Activated CD8-positive, alpha-beta memory T cell treated with anti-CD3 and anti-CD28 coated beads for 24 hours (primary cell): ENCODE data around the gene SUPT6H.
A peak's percentile ranks its signal among the peaks of the same experiment; 100 is the strongest.

Experiments used
- DNase-seq: peaks from one replicate; pipeline ENCODE4 v3.0.0-alpha.2; 2020

SUPT6H gene

DNA sequence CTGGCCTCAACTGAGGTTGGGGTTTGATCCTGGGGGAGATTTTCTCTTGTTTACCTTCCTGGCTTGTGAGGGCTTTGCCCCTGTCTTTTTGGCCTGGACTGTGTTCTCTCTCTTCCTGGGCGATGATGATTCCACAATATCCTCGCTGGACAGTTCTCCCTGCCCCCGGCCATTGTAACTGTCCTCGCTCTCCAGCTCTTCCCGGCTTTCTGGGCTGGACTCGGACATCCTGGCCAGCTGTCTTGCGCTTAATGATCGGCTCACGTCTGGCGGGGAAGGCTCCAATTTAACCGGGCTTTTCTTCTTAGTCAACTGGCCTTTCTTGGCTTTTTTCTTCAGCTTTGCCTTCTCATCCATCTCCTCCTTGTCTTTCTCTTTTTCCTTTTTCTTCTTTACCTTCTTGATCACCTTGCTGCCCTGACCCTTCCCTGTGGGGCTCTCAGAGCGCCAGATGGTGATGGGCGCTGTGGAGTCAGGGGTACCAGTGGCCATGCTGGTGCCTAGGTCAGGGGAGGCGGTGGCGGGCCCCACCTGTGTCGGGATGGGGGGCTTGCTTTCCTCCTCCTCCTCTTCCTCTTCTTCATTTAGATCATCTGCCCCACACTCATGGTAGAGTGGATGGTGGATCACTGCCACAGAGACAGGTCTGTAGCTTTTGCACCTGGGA, 41.7 kb downstream of the SUPT6H start:
- no peak for DNase-seq

DNA sequence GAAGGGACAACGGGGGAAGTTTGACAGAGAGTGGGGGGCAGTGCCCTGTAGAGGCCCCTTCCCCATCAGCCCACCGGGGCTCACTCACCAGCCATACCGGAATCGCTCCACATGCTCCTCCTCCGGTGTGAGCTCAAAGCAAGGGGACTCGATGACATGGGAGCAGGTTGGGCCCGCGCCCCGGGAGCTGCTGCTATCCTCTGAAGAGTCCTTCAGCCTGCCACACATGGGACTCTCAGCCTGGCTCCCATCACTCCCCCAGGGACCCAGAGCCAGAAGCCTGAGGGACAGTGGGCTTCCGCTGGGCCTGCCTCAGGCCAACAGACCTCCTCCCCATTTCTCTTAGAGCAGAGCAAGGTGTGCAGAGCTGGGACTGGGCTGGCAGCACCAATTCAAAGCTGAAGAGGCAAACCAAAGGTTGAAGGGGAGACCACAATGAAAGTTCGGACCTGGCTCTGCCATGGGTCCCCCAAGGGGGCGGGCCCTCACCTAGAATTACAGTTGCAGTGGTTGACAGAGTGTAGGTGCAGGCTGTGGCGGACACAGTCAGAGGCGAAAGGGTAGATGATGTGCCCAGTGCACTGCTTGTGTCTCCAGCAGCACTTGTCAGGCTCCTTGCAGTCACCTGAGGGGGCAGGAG, 42.3 kb downstream of the SUPT6H start:
- DNase-seq = no peak

DNA sequence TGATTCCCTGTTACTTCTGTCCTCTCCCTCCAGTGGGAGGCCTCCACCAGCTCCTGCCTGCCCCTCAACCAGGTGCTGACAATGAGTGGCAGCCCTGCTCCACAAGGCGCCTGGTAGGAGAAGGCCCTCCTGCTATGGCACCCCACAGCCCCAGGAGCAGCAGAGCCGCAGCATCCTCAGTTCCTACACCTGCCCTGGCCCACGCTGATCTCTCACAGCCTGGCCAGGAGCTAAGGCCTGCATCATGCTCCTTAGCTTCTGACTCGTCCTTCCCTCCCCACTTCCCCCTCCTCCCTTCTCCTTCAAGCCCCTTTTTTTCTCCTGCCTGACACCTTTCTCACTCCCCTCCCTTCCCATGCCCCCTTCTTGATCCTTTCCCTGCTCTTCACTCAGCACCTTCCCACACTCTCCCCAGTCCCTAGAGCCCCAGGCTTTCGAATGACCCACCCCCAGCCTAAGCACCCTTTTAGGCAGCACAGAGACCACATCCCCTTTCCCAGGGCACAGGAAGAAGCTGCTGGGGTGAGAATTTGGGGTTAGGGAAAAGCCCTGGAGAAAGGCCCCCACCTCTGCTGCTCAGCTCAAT, 43.2 kb downstream of the SUPT6H start:
- DNase-seq = no peak

DNA sequence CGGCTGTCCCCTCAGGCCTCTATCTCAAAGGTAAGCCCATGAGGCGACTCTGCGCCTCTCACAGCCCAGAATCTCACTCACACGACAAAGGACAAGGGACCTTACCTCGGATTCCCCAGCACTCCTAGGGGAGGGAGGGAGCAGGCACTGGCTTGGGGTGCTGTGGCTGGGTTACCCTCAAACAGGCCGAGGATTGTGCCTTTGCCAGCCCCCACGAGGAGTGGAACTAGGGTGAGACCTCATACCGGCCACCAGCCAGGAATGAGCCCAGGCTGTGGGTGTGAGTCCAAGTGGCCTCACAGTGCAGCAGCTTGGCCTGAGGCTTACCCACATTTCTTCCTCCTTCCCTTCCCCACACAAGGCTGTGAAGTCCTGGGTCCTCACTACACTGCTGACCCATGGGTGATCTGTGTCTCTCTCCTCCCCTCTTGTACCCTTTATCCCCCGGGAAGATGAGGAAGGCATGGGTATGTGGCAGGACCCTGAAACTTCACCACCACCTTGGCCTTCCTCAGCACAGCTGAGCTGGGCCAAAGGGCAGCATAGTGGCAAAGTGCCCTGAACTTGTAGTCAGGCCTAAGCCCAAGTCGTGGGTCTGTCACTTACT, 43.8 kb downstream of the SUPT6H start:
- DNase-seq = no peak

DNA sequence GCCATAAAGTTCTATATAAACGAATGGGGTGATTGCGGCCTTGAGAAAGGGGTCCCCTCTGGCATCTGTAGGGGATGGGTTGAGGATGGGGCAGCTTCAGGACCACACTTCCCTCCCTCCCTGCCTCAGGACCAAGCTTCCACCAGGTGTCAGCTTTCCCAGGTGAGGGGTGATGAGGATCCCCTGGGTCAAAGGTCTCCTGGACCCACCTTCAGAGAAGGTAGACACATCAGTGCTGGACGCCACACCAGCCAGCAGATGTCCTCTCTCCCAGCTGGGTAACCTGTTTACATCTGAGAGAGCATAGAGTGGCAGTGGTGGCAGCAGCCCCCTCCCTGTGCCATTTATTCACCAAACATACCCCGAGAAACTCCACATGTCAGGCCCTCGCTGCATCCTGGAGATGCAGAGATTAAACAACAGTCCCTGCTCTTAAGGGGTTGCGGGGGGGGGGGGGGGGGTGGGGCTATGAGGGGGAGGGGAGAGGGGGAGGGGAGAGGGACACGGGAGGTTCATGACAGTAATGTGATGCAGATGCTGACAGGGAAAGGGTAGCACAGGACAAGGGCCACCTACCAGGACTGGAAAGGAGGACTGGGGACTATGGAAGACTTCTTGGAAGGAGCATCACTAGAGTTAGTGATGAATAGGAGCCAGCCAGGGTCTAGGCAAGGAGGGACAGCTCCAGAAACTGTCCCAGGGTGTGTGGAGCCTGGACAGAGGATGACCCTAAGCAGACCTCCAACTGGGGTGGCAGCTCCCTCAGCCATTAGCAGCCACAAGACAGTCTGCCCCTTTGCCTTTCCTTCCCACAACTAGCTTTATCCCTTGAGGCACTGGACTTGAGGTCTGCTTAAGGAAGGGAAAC, 44.7 kb downstream of the SUPT6H start:
- DNase-seq = no peak

DNA sequence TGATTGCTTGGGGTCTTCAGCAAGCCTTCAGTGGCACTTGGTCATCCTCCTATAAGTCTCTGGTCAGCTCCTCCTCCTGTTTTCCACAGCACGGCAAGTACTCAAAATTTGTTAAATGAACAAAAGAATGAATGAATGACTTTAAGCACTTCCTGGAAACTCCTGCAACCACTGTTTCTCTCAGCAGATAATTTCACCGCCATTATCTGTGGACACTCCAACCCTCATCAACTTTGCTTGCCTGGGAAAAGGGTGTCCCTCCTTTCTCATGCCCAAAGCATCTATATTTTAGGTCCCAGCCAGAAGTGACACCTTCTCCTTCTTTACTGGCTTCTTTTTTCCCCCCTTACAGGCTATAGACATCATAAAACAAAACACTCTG, 45.3 kb downstream of the SUPT6H start:
- no peak for DNase-seq

DNA sequence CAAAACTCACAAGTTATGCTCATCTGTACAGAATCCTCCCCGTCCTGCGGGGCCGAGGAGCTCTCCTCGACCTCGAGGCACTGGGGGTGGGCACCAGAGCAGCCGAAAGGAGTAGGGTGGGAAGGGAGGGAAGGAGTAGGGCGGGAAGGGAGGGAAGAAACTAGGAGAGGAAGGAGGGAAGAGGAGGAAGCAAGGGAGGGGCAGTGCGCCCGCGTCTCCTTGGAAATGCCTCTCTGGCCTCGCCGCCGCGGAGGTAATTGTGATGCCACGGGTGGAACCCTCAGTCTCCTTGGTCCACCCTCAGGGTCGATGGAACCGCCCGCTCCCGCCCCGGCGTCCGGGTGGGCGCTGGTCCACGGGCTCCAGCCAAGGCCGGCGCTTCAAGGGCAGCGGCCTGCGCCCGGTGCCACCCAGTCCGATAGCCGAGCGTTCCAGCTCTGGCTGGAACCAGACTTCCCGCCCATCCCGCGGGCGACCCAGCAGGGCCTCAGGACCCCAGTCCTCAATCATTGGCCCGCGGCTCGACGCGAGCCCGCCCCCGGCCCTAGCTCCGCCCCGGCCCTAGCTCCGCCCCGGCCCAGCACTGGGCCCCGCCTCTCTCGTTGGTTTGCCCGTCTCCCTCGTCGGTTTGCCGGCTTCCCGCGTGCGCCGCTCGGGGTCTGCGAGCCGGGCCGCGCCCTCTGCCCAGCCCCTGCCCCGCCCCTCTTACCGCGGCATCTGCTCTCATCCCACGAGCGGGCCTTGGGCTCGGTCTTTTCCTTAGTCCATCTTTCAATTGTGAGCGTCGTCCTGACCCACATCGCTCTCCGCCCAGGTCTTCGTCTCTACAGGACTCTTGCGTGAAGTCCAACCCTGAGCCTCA, 49.1 kb downstream of the SUPT6H start:
- peak; percentile 96 for DNase-seq

DNA sequence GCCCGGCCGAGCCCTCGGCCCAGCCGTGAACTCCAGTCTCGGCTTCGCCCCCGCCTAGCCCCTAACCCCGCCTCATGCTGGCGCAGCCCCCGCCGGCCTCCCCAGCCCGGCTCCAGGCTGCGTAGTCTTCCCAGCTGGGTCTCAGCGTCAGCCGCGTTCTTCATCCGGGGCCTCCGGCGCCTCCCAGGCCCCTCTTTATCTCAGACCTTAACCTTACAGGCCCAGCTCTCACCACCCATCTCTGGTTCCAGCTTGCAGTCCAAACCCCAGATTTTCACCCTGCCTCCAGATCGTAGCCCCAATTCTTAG, 49.7 kb downstream of the SUPT6H start, which contains the start of gene PROCA1:
PROCA1 (minus strand) TSS at position 166 of the 309 bp plus-strand sequence. CDS start 228 bp downstream, outside the sequence.
- DNase-seq = no peak

DNA sequence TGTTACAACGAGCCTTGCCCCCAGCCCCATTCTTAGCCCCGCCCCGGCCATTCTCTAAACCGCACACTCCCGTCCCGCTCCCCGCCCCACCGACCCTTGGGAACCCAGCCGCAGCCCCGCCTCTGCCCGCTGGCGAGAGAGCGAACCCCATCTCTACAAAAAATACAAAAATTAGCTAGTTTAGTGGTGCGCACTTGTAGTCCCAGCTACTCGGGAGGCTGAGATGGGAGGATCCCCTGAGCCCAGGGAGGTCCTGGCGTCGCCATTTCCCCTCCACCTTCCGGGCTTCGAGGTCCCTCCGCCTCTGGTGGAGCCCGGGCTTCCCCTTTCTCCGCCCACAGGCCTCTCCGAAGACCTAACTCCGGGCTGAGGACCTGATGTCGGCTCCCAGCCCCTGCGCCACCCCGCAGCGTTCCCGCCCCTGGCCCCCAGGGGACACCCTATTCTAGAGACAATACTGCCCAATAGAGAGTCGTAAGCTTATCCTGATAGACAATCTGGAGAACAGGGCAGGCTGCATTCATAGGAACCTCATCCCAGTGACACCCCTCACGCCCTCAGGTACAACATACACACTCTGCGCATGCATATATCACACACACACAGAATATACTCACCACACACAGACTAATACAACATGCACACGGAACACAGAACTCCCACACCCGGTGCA, 50.2 kb downstream of the SUPT6H start:
- DNase-seq = peak; percentile 84

DNA sequence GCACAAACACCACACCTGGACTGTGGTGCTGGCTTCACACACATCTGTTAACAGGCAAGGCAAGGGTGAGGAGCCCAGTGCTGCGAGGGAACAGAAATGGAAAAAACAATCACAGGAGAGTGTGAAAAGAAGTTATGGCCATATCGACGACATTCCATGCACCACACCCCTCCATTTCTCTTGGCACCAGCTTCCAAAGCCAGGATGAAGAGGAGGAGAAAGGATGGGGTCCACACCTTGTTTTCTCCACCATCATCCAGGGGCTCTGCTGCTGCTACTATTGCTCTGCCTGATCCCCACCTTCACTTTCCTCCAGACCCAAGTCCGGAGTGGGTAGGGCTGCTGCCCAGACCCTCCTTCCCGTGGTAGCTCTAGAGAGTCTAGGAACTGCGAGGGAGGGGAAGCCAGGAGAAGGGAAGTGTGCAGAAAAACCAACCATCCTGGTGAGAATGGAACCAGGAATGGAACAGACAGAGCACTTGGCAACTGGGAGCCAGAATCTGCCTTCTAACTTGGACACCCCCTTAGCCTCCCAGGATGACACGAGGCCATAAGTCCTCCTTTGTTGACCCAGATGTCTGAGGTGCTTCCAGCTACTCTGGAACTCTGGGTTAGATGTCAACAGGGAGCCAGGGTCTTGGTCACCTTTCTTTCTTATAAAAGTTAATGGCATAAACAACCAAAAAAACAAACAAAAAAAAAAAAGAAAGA, 50.9 kb downstream of the SUPT6H start:
- no peak for DNase-seq

DNA sequence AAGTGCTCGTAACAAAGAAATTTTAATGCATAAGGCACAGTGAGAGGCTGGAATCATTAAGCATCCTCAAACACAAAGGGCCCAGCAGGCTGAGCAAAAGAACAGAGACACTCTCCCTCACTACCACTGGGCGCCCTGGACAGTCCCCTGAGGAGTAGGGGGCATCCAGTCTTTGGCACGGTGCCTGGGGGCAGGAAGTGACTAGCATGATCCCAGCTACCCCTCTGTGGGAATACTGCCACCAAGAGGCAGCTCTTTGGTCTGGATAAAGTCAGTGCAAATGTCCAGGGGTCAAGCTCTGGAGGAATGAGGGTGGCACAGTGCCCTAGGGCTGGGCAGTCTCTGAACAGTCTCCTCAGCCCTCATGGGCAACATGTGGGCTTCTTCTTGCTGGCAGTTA, 52.3 kb downstream of the SUPT6H start:
- DNase-seq = no peak

DNA sequence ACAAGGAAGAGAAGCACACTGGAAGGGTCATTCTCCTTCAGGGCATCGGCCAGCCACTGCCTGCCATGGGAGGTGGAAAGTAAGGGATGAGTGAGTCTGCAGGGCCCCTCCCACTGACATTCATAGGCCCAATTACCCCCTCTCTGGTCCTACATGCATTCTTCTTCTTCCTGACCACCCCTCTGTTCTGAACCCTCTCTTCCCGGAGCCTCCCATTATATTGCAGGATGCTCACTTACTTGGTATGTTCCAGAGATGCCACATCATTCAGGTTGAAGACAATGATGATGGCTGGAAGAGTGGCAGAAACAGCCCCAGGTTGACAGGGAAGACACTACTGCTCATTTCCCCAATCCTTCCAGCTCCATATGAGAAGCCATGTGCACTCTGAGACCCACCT, 53.2 kb downstream of the SUPT6H start:
- no peak for DNase-seq

DNA sequence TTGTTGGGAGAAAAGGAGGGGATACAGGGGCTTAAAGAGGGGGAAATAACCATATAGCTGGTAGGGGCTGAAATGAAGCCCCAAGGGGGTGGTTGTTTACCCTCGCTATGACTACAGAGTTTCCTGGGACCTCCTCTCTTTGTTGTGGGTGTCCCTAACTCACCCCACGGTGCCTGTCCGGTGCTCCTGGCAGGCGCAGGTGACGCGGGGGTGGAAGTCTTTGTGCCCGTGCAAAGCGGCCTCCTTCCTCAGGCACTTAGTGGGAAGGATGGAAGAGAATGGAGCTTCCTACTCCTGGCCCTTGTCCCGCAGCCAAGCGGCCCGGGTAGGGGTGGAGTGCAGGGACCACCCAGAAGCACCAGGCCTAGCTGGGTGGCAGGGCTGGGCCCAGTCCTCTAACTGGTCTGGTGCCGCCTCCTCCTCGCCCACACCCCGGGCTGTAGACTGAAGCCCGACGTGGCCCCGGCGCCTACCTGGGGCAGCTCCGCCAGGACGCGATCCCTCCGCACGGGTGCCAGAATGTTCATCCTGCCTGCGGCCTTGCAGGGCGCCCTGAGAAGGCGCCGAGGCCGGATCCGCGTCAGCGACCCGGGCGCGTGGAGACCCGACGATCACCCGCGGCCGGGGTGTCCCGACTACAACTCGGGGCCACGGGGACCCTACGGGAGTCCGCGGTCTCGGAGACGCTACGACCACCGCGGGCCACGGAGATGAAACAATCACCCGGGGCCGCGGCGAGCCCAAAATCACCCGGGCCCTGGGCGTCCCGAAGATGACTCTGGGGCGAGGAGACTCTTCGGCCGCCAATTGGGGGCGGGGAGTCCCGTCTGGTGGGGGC, 55.0 kb downstream of the SUPT6H start:
- no peak for DNase-seq

DNA sequence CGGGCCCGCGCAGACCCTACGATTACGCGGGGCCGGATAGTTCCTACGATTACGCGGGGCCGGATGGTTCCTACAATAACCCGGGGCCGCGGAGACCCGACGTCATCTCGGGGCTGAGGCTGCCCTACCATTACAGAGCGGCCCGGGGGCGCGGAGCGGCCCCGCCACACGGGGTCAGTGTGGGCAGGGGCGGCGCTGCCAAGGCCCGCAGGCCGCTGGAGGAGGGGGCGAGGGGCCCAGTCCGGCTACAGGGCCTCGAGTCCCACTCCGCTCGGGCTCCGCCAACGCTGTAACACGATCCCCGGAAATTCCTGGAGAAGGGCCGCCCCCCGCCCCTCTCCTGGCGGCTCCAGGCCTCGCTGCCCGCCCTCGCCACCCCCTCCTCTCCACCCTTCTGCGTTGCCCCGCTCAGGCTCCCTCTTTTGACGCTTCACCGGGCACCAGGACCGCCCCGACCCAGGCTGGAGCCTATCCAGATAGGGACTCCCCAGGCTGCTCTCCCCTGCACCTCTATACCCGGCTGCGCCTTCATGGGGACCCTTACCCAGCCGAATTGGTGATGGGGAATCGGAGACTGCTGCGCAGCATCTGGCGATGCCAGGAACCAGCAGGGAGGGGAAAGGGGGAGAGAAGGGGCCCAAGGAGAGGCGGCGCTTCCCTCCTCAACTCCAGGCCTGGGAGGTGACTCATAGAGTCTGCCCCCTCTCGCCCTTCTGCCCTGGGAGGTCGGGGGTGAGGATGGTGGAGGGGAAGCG, 55.8 kb downstream of the SUPT6H start, which contains the start of gene RAB34:
RAB34 (minus strand) TSS at position 291 of the 755 bp plus-strand sequence. CDS start 602 bp downstream, outside the sequence.
- DNase-seq = no peak

DNA sequence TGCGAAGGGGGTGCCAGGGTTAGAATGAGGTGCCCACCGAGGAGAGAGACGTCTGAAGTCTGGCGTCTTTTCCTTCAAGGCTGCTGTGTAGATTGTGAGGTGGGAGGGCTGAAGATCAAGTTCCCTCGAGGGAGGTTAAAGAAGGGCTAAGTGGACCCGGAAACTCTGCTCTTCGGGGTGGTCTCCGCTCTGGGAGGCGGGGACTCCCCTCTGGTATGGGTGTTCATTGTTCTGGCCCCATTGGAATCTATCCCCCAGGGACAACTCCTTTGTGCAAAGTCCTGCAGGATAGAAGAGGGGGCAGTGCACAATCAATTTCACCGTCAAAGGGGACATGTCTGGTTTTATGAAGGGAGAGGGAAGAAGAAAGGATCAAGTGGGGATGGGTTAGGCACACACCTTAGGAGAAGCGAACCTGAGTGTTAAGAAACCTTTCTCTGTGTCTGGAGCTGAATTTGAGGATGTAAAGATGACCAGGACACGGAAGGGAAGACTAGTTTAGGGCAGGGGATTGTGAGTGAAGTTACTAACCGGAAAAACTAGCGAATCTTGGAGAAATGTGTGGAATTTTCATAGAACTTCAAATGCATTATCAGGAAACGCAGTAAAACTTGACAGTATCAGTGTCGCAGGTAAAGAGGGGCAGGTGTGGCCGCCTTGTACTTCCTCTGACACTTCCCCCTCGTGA, 56.5 kb downstream of the SUPT6H start:
- no peak for DNase-seq

DNA sequence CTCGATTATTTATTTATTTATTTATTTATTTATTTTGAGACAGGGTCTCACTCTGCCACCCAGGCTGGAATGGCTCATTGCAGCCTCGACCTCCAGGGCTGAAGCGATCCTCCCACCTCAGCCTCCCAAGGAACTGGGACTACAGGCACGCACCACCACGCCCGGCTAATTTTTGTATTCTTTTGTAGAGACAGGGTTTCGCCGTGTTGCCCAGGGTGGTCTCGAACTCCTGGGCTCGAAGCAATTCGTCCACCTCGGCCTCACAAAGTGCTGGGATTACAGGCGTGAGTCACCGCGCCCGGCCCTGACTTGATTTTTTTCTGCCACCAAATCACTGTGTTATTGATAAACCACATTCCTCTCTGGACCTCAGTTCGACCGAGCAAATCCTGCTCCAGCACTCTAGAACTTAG, 57.0 kb downstream of the SUPT6H start:
- DNase-seq = no peak

DNA sequence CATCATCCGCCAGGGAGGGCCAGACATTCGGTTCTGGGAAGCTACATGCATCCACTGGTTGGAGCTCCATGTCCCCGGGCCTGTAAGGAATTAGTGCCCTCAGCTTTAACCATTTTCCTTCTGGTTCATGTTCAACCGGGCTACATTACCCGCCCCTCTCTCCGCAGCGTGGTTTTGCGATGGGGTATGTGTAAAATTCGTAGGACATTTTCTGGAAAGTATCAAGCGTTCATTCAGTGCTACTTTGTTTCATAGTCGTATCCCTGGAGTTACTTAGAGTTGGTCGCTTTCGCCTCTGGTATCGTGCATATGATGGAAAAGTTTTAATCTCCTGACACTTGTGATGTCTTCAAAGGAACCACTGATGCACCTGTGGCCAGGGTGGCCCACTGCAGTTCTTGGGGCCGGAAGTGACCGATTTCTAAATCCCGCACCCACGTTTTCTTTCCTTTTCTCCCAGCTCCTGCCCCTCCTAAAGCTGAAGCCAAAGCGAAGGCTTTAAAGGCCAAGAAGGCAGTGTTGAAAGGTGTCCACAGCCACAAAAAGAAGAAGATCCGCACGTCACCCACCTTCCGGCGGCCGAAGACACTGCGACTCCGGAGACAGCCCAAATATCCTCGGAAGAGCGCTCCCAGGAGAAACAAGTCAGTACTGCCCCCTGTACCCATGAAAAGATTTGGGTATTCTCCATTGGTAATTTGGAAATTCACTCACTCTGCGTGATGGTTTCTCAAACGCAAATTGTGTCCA, 58.4 kb downstream of the SUPT6H start:
- DNase-seq = no peak

DNA sequence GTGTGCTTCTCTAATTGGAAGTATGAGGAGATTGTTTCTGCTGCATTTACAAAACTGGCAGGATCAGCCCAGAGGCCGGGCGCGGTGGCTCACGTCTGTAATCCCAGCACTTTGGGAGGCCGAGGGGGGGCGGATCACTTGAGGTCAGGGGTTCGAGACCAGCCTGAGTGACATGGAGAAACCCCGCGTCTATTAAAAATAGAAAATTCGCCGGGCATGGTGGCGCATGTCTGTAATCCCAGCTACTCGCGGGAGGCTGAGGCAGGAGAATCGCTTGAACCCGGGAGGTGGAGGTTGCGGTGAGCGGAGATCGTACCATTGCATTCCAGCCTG, 59.0 kb downstream of the SUPT6H start:
- DNase-seq = peak; percentile 71
